Activated CD8-positive, alpha-beta memory T cell treated with anti-CD3 and anti-CD28 coated beads for 48 hours (primary cell): Measurements from ENCODE around the gene ZWILCH.
A peak's percentile ranks its signal among the peaks of the same experiment; 100 is the strongest.
"Not testable (repeated sequence)": the region's sequence is repeated elsewhere in the genome, so short reads cannot be mapped to it uniquely, and the experiment has no call there.

Experiments used
- DNase-seq, 3 experiments: peaks; one replicate each; pipeline ENCODE4 v3.0.0-alpha.2; 2020; ENCODE audit warnings: low read depth in 2 of 3, low spot score in 2 of 3

The ZWILCH gene

GRCh38 chr15:66486887-66487286 is 18.2 kb upstream of the ZWILCH start:
- no peak for DNase-seq

- DNase-seq, result no peak
Measured at GRCh38 chr15:66488525-66488924, 16.6 kb upstream of the ZWILCH start.

GRCh38 chr15:66489179-66489791 is 15.8 kb upstream of the ZWILCH start:
- DNase-seq, result no peak

GRCh38 chr15:66491846-66492245 is 13.3 kb upstream of the ZWILCH start:
- no peak for DNase-seq

- no peak for DNase-seq
Measured at GRCh38 chr15:66494262-66494661, 10.9 kb upstream of the ZWILCH start.

- no peak for DNase-seq
Measured at GRCh38 chr15:66496951-66497501, 8.1 kb upstream of the ZWILCH start.

- peak; percentile 98 for DNase-seq
Measured at GRCh38 chr15:66497502-66498455, 7.3 kb upstream of the ZWILCH start, which contains the start of gene SNAPC5. TSS of gene SNAPC5 (minus strand) at chr15:66497762. CDS start at chr15:66497731, 31 bp downstream.

GRCh38 chr15:66498501-66499386 is 6.4 kb upstream of the ZWILCH start:
- no peak for DNase-seq

- DNase-seq, result not testable (repeated sequence)
Measured at GRCh38 chr15:66500346-66500745, 4.8 kb upstream of the ZWILCH start.

- no peak for DNase-seq
Measured at GRCh38 chr15:66502491-66502890, 2.6 kb upstream of the ZWILCH start.

- not testable (repeated sequence) for DNase-seq
Measured at GRCh38 chr15:66503041-66503648, 2.0 kb upstream of the ZWILCH start.

GRCh38 chr15:66503780-66504562 is 1.2 kb upstream of the ZWILCH start:
- DNase-seq, result no peak

- DNase-seq, result no peak
Measured at GRCh38 chr15:66505430-66505811, 295 bp downstream of the ZWILCH start.

- no peak for DNase-seq
Measured at GRCh38 chr15:66505818-66506217, 692 bp downstream of the ZWILCH start.

- no peak for DNase-seq
Measured at GRCh38 chr15:66508293-66508883, 3.3 kb downstream of the ZWILCH start.

- no peak for DNase-seq
Measured at GRCh38 chr15:66514586-66514985, 9.5 kb downstream of the ZWILCH start.

GRCh38 chr15:66515901-66516322 is 10.8 kb downstream of the ZWILCH start:
- no peak for DNase-seq

- DNase-seq, result no peak
Measured at GRCh38 chr15:66523926-66524325, 18.8 kb downstream of the ZWILCH start.

GRCh38 chr15:66524838-66525237 is 19.7 kb downstream of the ZWILCH start:
- DNase-seq, result no peak
